Measurements from ENCODE around the gene SH2D4B. TPM values are rescaled to one million over a fixed set of nuclear protein-coding genes. Genes with fewer than 3 reads are reported as not detected.

The SH2D4B gene
- polyA plus RNA-seq, 1 experiment: not detected

DNA sequence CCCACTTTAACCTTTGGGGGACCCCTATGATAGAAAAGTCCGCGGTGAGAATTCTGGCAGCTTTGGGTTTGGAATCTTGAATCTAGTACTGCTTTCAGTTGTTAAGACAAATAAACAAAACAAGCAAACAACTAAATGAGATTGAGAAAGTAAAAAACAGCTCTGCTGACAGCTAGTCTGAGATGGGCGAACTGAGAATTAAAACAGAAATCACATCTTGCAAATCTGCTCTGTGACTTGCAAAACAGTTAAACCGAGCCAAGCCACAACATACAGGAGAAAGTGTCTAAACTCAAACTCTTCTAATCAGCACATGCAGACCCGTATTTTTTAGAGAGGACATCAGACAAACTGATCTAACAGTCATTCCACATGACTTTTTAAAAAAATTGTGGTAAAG, 110.4 kb downstream of the SH2D4B start:
- Histone ChIP-seq H3K27me3 (ENCODE audit: control insufficient read depth, insufficient read depth, low read length) (no peaks in the 10 kb centered on the region), H3K36me3 (ENCODE audit: control insufficient read depth, insufficient read depth, low read length) (no peaks in the 10 kb centered on the region), H3K4me3 (ENCODE audit: low read depth, low read length) (no peak overlapping the region)
- ChIA-PET CTCF (no interaction called here), POLR2A (no interaction called here)
- DNase-seq (ENCODE audit: low read depth): no peak
- TF ChIP-seq, protein P1, sequence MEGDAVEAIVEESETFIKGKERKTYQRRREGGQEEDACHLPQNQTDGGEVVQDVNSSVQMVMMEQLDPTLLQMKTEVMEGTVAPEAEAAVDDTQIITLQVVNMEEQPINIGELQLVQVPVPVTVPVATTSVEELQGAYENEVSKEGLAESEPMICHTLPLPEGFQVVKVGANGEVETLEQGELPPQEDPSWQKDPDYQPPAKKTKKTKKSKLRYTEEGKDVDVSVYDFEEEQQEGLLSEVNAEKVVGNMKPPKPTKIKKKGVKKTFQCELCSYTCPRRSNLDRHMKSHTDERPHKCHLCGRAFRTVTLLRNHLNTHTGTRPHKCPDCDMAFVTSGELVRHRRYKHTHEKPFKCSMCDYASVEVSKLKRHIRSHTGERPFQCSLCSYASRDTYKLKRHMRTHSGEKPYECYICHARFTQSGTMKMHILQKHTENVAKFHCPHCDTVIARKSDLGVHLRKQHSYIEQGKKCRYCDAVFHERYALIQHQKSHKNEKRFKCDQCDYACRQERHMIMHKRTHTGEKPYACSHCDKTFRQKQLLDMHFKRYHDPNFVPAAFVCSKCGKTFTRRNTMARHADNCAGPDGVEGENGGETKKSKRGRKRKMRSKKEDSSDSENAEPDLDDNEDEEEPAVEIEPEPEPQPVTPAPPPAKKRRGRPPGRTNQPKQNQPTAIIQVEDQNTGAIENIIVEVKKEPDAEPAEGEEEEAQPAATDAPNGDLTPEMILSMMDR (IDR thresholded peaks at IDR 0.05; ENCODE audit: insufficient read depth, low read depth, low read length): no peak

- CTCF ChIA-PET: interaction anchor here (0.9 kb wide), 2 partner anchors 13 to 14 kb away, joined by 3 to 5 read pairs; no protein-coding TSS in a partner anchor
Measured at GRCh38 chr10:80649183-80649582, 111.5 kb downstream of the SH2D4B start.

DNA sequence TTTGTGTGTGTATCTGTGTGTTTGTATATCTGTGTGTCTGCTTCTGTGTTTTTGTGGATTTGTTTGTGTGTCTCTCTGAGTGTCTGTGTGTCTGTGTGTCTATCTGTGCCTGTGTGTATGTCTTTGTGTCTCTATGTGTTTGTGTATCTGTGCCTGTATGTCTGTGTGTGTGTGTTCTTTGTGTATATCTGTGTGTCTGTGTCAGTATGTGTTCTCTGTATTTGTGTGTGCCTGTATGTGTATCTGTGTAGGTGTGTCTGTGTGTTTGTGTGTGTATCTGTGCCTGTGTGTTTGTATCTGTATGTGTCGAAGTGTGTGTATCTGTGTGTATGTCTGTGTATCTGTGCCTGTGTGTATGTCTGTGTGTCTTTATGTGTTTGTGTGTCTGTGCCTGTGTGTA, 118.2 kb downstream of the SH2D4B start:
- Histone ChIP-seq H3K36me3 (ENCODE audit: control insufficient read depth, insufficient read depth, low read length) (no peaks in the 10 kb centered on the region), H3K27me3 (ENCODE audit: control insufficient read depth, insufficient read depth, low read length) (no peaks in the 10 kb centered on the region), H3K4me3 (ENCODE audit: low read depth, low read length) (no peak overlapping the region)
- ChIA-PET POLR2A (no interaction called here), CTCF (no interaction called here)
- TF ChIP-seq, protein P1 (IDR thresholded peaks at IDR 0.05; ENCODE audit: insufficient read depth, low read depth, low read length): no peak
- DNase-seq (ENCODE audit: low read depth): no peak

More at GRCh38 chr10:80649183-80649582, 111.5 kb downstream of the SH2D4B start:
- Histone ChIP-seq H3K27me3 (ENCODE audit: control insufficient read depth, insufficient read depth, low read length) (no peaks in the 10 kb centered on the region), H3K4me3 (ENCODE audit: low read depth, low read length) (no peak overlapping the region), H3K36me3 (ENCODE audit: control insufficient read depth, insufficient read depth, low read length) (no peaks in the 10 kb centered on the region)
- TF ChIP-seq, protein P1 (IDR thresholded peaks at IDR 0.05; ENCODE audit: insufficient read depth, low read depth, low read length): no peak
- no peak for DNase-seq (ENCODE audit: low read depth)
- POLR2A ChIA-PET: no interaction called here

GRCh38 chr10:80658068-80658467, 120.4 kb downstream of the SH2D4B start:
- TF ChIP-seq, protein P1 (IDR thresholded peaks at IDR 0.05; ENCODE audit: insufficient read depth, low read depth, low read length): no peak
- no peaks in the 10 kb centered on the region for H3K27me3 ChIP-seq (ENCODE audit: control insufficient read depth, insufficient read depth, low read length)
- ChIA-PET POLR2A (no interaction called here), CTCF (no interaction called here)
- no peak for DNase-seq (ENCODE audit: low read depth)
- H3K4me3 ChIP-seq (ENCODE audit: low read depth, low read length): no peak overlapping the region
- H3K36me3 ChIP-seq (ENCODE audit: control insufficient read depth, insufficient read depth, low read length): no peaks in the 10 kb centered on the region

DNA sequence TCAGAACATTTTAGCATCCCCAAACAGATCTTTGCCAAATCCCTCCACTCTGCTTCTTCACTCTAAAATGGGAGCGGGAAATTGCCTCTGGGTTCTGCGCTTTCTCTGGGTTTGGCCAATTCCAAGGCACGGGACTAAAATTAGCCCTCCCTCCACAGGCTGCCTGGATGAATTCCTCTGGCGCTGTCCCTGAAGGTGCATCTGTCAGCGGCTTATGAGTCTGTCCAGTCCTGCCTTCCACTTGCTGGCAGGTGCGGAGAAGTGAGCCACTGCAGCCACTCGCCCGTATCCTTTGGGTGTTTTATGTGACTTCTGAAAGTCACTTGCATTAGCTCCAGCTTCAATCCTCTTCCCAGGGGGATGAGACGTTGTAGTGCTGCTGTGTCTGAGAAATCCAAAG, 121.6 kb downstream of the SH2D4B start:
- TF ChIP-seq, protein P1 (IDR thresholded peaks at IDR 0.05; ENCODE audit: insufficient read depth, low read depth, low read length): no peak
- Histone ChIP-seq H3K4me3 (ENCODE audit: low read depth, low read length) (no peak overlapping the region), H3K36me3 (ENCODE audit: control insufficient read depth, insufficient read depth, low read length) (no peaks in the 10 kb centered on the region), H3K27me3 (ENCODE audit: control insufficient read depth, insufficient read depth, low read length) (no peaks in the 10 kb centered on the region)
- DNase-seq (ENCODE audit: low read depth): no peak
- ChIA-PET CTCF (no interaction called here), POLR2A (no interaction called here)

Measured in BJ (cell line).